Suprapubic skin (tissue), 4 donors: ENCODE data around the gene IL1B. TPM values are rescaled to one million over a fixed set of nuclear protein-coding genes. Genes with fewer than 3 reads are reported as not detected.

Experiments
- DNase-seq, 2 donors: peaks; one replicate each; pipeline ENCODE4 v3.0.0-alpha.2; 2019; ENCODE audit warnings: low spot score in 2 of 2
- H3K27ac ChIP-seq: fragments of 200-600 bp; sonication (generic); one replicate; pipeline ENCODE4 v1.5.1; 2019
- H3K27me3 ChIP-seq: fragments of 200-600 bp; sonication (generic); one replicate; pipeline ENCODE4 v1.5.1; 2019
- H3K36me3 ChIP-seq: fragments of 200-600 bp; sonication (generic); one replicate; pipeline ENCODE4 v1.5.1; 2019
- H3K4me1 ChIP-seq: fragments of 200-600 bp; sonication (generic); one replicate; pipeline ENCODE4 v1.5.1; 2019
- H3K4me3 ChIP-seq: fragments of 200-600 bp; sonication (generic); one replicate; pipeline ENCODE4 v1.5.1; 2019; ENCODE audit warnings: mild to moderate bottlenecking
- H3K9me3 ChIP-seq: fragments of 200-600 bp; sonication (generic); one replicate; pipeline ENCODE4 v1.5.1; 2019
- EP300 ChIP-seq: sonication (generic); formaldehyde crosslinking; IDR thresholded peaks from one replicate; pipeline ENCODE4 v1.6.1; 2017; ENCODE audit warnings: antibody characterized with exemption
- POLR2A ChIP-seq, 2 donors: fragments of 450-650 bp; IDR thresholded peaks; one replicate each; pipeline ENCODE4 v1.6.1; 2017; ENCODE audit warnings: antibody characterized with exemption in 2 of 2, mild to moderate bottlenecking in 2 of 2, moderate library complexity in 2 of 2
- POLR2AphosphoS5 ChIP-seq, 3 donors: sonication (generic); formaldehyde crosslinking; IDR thresholded peaks; one replicate each; pipeline ENCODE4 v1.6.1; 2017; ENCODE audit warnings: antibody characterized with exemption in 3 of 3
- WGBS: methylation state at CpG from one replicate; pipeline ENCODE4 v1.1.5; 2018; 5-methylcytosine and 5-hydroxymethylcytosine counted together
- total RNA-seq, 4 donors: library from RNA; depleted of rRNA; stranded (reverse); fragments of >200 nt; gene quantifications; one replicate each; pipeline ENCODE4 v1.1.0, GENCODE V29; 2016
- TF ChIP-seq, protein P1 (sequence below), 2 donors: fragments of 200-600 bp in 1 of 2; fragments of 450-650 bp in 1 of 2; sonication (generic) in 1 of 2; IDR thresholded peaks; one replicate each; pipeline ENCODE4 v1.5.1; 2016 to 2019; ENCODE audit warnings: antibody characterized with exemption in 2 of 2, mild to moderate bottlenecking in 1 of 2, moderate library complexity in 1 of 2

IL1B gene
- total RNA-seq, result 1 to 10 TPM in 1 of 4 donors, not detected in 3; 1.2 TPM

DNA sequence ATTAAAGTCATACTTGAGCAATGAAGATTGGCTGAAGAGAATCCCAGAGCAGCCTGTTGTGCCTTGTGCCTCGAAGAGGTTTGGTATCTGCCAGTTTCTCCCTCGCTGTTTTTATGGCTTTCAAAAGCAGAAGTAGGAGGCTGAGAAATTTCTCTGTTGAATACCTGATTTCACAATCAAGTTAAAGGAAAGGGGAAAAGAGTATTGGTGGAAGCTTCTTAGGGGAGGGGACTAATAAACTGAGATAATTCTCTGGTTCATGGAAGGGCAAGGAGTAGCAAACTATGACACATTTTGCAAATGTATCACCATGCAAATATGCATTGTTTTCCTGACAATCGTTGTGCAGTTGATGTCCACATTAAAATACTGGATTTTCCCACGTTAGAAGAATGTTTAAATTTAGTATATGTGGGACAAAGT is at the start of gene IL1B:
TSS of gene IL1B (minus strand) at position 85 of the 423 bp plus-strand sequence. CDS start 550 bp downstream, outside the sequence.
- 16% methylated on average over 4 of the region's 4 CpGs for WGBS
- H3K27ac ChIP-seq, result no peak within 1 kb of the TSS
- H3K27me3 ChIP-seq, result peaks cover 9% of the 10 kb centered on the region
- DNase-seq, result no peak
- peaks cover 9% of the 10 kb centered on the region for H3K4me1 ChIP-seq
- TF ChIP-seq EP300 (no peak), POLR2AphosphoS5 (IDR thresholded peaks at IDR 0.05) (no peak), POLR2A (IDR thresholded peaks at IDR 0.05) (no peak)
- TF ChIP-seq, protein P1, sequence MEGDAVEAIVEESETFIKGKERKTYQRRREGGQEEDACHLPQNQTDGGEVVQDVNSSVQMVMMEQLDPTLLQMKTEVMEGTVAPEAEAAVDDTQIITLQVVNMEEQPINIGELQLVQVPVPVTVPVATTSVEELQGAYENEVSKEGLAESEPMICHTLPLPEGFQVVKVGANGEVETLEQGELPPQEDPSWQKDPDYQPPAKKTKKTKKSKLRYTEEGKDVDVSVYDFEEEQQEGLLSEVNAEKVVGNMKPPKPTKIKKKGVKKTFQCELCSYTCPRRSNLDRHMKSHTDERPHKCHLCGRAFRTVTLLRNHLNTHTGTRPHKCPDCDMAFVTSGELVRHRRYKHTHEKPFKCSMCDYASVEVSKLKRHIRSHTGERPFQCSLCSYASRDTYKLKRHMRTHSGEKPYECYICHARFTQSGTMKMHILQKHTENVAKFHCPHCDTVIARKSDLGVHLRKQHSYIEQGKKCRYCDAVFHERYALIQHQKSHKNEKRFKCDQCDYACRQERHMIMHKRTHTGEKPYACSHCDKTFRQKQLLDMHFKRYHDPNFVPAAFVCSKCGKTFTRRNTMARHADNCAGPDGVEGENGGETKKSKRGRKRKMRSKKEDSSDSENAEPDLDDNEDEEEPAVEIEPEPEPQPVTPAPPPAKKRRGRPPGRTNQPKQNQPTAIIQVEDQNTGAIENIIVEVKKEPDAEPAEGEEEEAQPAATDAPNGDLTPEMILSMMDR (IDR thresholded peaks at IDR 0.05), result no peak
- H3K4me3 ChIP-seq, result no peak within 1 kb of the TSS
- H3K36me3 ChIP-seq, result no peaks in the 10 kb centered on the region
- H3K9me3 ChIP-seq, result no peaks in the 10 kb centered on the region

DNA sequence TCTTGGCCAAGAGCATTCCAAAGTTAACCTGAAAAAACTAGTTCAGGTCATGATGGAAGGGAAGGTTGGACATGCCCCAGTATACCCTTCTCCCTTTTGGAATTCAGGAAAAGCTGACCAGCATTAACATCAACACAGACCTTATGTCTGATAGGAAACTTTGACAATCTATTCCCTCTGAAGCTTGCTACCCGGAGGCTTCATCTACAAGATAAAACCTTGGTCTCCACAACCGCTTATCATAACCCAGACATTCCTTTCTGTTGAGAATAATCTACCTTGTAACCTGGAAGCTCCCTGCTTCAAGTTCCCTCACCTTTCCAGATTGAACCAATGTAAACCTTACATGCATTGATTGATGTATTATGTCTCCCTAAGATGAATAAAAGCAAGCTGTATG is 49.7 kb upstream of the IL1B start:
- TF ChIP-seq, protein P1 (IDR thresholded peaks at IDR 0.05), result no peak
- no peak for DNase-seq
- Histone ChIP-seq H3K27ac (no peak overlapping the region), H3K4me1 (no peaks in the 10 kb centered on the region), H3K4me3 (no peak overlapping the region), H3K36me3 (no peaks in the 10 kb centered on the region), H3K9me3 (no peaks in the 10 kb centered on the region), H3K27me3 (no peaks in the 10 kb centered on the region)
- 92% methylated on average over 2 of the region's 2 CpGs for WGBS

DNA sequence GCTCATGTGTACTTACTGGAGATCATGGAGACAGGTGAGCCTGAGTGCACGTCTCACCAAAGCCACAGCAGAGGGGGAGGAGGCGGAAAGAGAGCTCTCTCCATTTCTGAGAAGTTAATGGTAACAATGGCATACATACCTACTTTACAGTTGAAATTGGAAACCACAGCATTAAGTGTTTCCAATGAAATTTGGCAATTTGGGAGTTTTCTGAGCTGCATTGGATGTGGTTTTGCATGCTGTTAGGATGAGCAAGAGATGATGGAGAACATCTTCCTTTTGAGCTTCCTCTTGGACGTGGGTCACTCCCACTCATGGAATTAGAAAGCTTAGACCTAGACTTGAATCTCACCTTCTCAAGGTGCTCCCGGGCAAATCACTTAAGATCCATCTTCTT is 48.9 kb upstream of the IL1B start:
- H3K4me3 ChIP-seq, result no peak overlapping the region
- no peak overlapping the region for H3K27ac ChIP-seq
- H3K9me3 ChIP-seq, result no peaks in the 10 kb centered on the region
- H3K27me3 ChIP-seq, result no peaks in the 10 kb centered on the region
- no peaks in the 10 kb centered on the region for H3K36me3 ChIP-seq
- H3K4me1 ChIP-seq, result no peaks in the 10 kb centered on the region
- DNase-seq, result no peak
- TF ChIP-seq EP300 (no peak), POLR2A (IDR thresholded peaks at IDR 0.05) (no peak), POLR2AphosphoS5 (IDR thresholded peaks at IDR 0.05) (no peak)
- TF ChIP-seq, protein P1 (IDR thresholded peaks at IDR 0.05), result no peak
- 86% methylated on average over 4 of the region's 4 CpGs for WGBS

DNA sequence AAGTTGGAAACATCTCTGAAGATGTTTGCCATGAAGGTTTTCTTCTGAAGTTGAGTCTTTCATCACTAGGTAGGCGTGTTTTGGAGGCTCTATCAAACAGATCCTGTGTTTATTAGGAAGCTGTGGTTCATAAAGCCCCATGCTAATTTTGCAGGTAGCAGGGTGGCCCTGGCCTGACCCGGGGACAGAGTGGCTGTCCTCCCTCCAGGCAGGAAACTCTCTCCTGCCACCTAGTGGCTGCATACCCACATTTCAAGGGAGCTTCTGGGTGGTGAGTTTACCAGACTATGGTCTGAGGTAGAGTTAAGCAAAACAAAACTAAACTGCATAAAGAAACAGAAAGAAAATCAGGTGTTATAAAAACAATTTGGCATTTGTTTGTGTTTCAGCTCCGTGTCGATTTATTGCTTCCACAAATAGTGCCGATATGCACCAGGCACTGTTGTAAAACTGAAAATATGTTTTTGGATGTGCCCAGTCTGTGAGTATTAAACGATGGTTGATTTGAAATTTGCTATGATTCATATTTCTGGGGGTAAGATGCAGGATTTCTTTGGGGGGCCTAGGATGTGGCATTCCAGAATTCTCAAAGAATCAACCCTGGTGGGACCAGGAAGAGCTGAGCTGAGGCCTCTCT is 48.4 kb upstream of the IL1B start:
- no peak overlapping the region for H3K27ac ChIP-seq
- whole genome bisulfite sequencing, result 55% methylated on average over 6 of the region's 6 CpGs
- no peak overlapping the region for H3K4me3 ChIP-seq
- no peaks in the 10 kb centered on the region for H3K4me1 ChIP-seq
- TF ChIP-seq, protein P1 (IDR thresholded peaks at IDR 0.05), result peak; percentile 21 to 53
- TF ChIP-seq POLR2AphosphoS5 (IDR thresholded peaks at IDR 0.05), result no peak
- H3K27me3 ChIP-seq, result no peaks in the 10 kb centered on the region
- no peaks in the 10 kb centered on the region for H3K9me3 ChIP-seq
- H3K36me3 ChIP-seq, result no peaks in the 10 kb centered on the region
- no peak for DNase-seq

DNA sequence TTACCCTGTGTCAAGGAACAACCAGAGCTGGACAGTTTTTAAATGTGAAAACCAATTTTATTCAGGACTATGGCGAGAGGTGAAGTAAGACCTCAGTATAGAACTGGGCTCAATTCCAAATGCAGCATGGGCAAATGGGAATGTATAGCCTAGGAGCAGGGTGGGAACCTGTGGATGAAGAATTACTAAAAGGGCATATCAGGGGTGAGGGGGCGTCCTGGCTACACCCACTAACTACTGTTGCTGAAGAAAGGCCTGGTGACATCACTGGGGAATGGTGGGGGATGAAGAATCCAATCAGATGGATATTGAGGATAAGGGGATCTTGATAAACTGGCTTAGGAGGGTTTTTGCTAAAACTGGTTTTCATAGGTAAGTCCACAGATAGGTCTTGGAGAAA is 47.1 kb upstream of the IL1B start:
- Histone ChIP-seq H3K4me1 (no peaks in the 10 kb centered on the region), H3K27ac (no peak overlapping the region), H3K9me3 (no peaks in the 10 kb centered on the region), H3K4me3 (no peak overlapping the region), H3K36me3 (no peaks in the 10 kb centered on the region), H3K27me3 (no peaks in the 10 kb centered on the region)
- WGBS, result 80% methylated on average over 2 of the region's 2 CpGs
- DNase-seq, result no peak
- TF ChIP-seq POLR2A (IDR thresholded peaks at IDR 0.05), result no peak
